Neural cell (in vitro differentiated cells): ENCODE results near the gene KATNIP. TPM values are rescaled to one million over a fixed set of nuclear protein-coding genes. Genes with fewer than 3 reads are reported as not detected.

Source experiments
- H2AFZ ChIP-seq: fragments of 200-600, 300-800 bp; sonication (generic), shearing (Covaris generic); 2 replicates; pipeline ENCODE4 v1.6.0; 2014; ENCODE audit warnings: low read depth, mild to moderate bottlenecking, antibody characterized with exemption, low read length, moderate library complexity
- H3F3A ChIP-seq: fragments of 200-600 bp; shearing (Covaris generic); 2 replicates; pipeline ENCODE4 v1.6.1; 2016; ENCODE audit warnings: mild to moderate bottlenecking, moderate library complexity, mixed read lengths, antibody characterized with exemption, low read length; ENCODE audit not compliant: insufficient read depth, poor library complexity, severe bottlenecking
- H3K27ac ChIP-seq: fragments of 200-600, 300-800 bp; sonication (generic), shearing (Covaris generic); 2 replicates; pipeline ENCODE4 v1.5.1; 2014; ENCODE audit warnings: mild to moderate bottlenecking, low read length, moderate library complexity
- H3K27me3 ChIP-seq: fragments of 300-800, 200-600 bp; sonication (generic), shearing (Covaris generic); 2 replicates; pipeline ENCODE4 v1.6.0; 2014; ENCODE audit warnings: mild to moderate bottlenecking, low read depth, low read length, moderate library complexity; ENCODE audit not compliant: insufficient read depth
- H3K36me3 ChIP-seq: fragments of 300-800, 200-600 bp; sonication (generic), shearing (Covaris generic); 2 replicates; pipeline ENCODE4 v1.5.1; 2014; ENCODE audit warnings: mild to moderate bottlenecking, antibody characterized with exemption, low read length, moderate library complexity; ENCODE audit not compliant: insufficient read depth
- H3K4me2 ChIP-seq: fragments of 300-800, 200-600 bp; sonication (generic), shearing (Covaris generic); 2 replicates; pipeline ENCODE4 v1.6.0; 2014; ENCODE audit warnings: mild to moderate bottlenecking, low read length
- H3K4me3 ChIP-seq: fragments of 300-800, 200-600 bp; sonication (generic), shearing (Covaris generic); 2 replicates; pipeline ENCODE4 v1.5.1; 2014; ENCODE audit warnings: mild to moderate bottlenecking, low read length, moderate library complexity
- H3K79me2 ChIP-seq: fragments of 200-600 bp; shearing (Covaris generic); replicated peaks from 2 replicates; pipeline ENCODE4 v1.6.0; 2014; ENCODE audit warnings: mild to moderate bottlenecking, low read length, moderate library complexity; ENCODE audit not compliant: insufficient read depth
- H3K9ac ChIP-seq: fragments of 300-800, 200-600 bp; sonication (generic), shearing (Covaris generic); 2 replicates; pipeline ENCODE4 v1.6.1; 2016; ENCODE audit warnings: mild to moderate bottlenecking, low read length, mixed read lengths
- H3K9me2 ChIP-seq: fragments of 200-600 bp; shearing (Covaris generic); 2 replicates; pipeline ENCODE4 v1.6.1; 2016; ENCODE audit warnings: mild to moderate bottlenecking, low read length, mixed read lengths; ENCODE audit not compliant: insufficient read depth
- H3K9me3 ChIP-seq: fragments of 200-600, 300-800 bp; sonication (generic), shearing (Covaris generic); 2 replicates; pipeline ENCODE4 v1.6.1; 2016; ENCODE audit warnings: mild to moderate bottlenecking, mixed run types, low read length, moderate library complexity, mixed read lengths
- H4K20me1 ChIP-seq: fragments of 200-600 bp; shearing (Covaris generic); 2 replicates; pipeline ENCODE4 v1.6.1; 2016; ENCODE audit warnings: mild to moderate bottlenecking, mixed run types; ENCODE audit not compliant: insufficient read depth
- EP300 ChIP-seq: fragments of 450-650 bp; conservative IDR thresholded peaks from 2 replicates; pipeline ENCODE4 v1.6.1; 2014; ENCODE audit warnings: antibody characterized with exemption, mild to moderate bottlenecking, moderate library complexity; ENCODE audit not compliant: poor library complexity, severe bottlenecking
- EZH2 ChIP-seq: fragments of 200-600, 300-800 bp; shearing (Covaris generic), sonication (generic); IDR thresholded peaks from 2 replicates; pipeline ENCODE4 v1.6.1; 2014; ENCODE audit warnings: antibody characterized with exemption, low read length, borderline replicate concordance, mild to moderate bottlenecking; ENCODE audit not compliant: insufficient read depth, poor library complexity, severe bottlenecking
- MXI1 ChIP-seq: fragments of 450-650 bp; conservative IDR thresholded peaks from 2 replicates; pipeline ENCODE4 v1.6.1; 2014; ENCODE audit warnings: antibody characterized with exemption, mild to moderate bottlenecking; ENCODE audit not compliant: poor library complexity, severe bottlenecking
- POLR2AphosphoS5 ChIP-seq: IDR thresholded peaks from 2 replicates; pipeline ENCODE4 v1.6.1; 2012
- RAD21 ChIP-seq: fragments of 450-650 bp; conservative IDR thresholded peaks from 2 replicates; pipeline ENCODE4 v1.6.1; 2014; ENCODE audit warnings: antibody characterized with exemption, mild to moderate bottlenecking, moderate library complexity
- SMC3 ChIP-seq: fragments of 450-650 bp; conservative IDR thresholded peaks from 2 replicates; pipeline ENCODE4 v1.6.1; 2014; ENCODE audit warnings: antibody characterized with exemption, mild to moderate bottlenecking, moderate library complexity; ENCODE audit not compliant: poor library complexity
- TAF1 ChIP-seq: IDR thresholded peaks from 2 replicates; pipeline ENCODE4 v1.6.1; 2012; ENCODE audit warnings: low read depth
- polyA plus RNA-seq: library from polyadenylated mRNA; depleted of rRNA; stranded (reverse); fragments of >200 nt; gene quantifications from 2 replicates; pipeline ENCODE4 v1.2.3, GENCODE V29; 2014
- TF ChIP-seq, protein P1 (sequence below): IDR thresholded peaks from 2 replicates; pipeline ENCODE4 v1.6.1; 2012; ENCODE audit warnings: borderline replicate concordance
- TF ChIP-seq, protein P2 (sequence below): fragments of 450-650 bp; IDR thresholded peaks from 2 replicates; pipeline ENCODE4 v1.5.1; 2014; ENCODE audit warnings: antibody characterized with exemption, mild to moderate bottlenecking, moderate library complexity; ENCODE audit not compliant: poor library complexity, severe bottlenecking

Gene KATNIP
- polyA plus RNA-seq, 1 donor from 2014 or later: 6.4 TPM

DNA sequence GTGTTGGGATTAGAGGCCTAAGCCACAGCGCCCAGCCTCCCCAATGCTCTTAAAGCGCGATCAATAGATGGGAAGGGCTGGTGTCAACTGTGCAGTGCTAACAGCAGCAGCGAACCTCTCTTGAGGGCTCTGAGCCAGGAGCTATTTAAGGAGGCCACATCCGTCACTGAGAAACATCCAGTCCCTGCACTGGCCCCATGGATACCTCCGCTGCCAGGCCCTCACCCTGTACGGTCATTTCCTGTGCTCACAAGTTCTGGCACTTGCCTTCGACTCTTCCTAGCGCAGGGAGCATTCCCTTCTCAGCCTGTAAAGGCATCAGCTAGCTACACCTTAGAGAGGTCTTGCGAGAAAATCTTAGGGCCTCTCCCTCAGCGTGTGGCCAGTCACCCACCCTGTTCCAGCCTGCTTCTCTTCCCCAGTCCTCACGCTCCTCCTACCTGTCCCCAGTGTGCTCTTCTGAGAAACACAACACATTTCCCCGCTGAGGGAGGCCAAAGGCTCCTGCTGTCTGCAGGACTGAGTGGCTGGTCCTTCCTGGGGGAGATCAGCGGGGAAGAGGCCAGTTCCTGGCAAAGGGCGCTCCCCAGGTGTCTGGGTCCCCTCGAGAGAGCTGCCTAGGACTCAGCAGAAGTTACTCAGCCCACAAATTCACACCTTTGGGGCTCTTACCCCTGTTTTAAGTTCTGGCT, 28.8 kb upstream of the KATNIP start:
- Histone ChIP-seq H3K4me2 (no peak overlapping the region), H3K9me2 (no peaks in the 10 kb centered on the region), H3K36me3 (no peaks in the 10 kb centered on the region), H3K27ac (no peak overlapping the region), H3F3A (no peaks in the 10 kb centered on the region), H3K27me3 (no peaks in the 10 kb centered on the region), H2AFZ (no peak overlapping the region), H4K20me1 (no peaks in the 10 kb centered on the region), H3K79me2 (no peaks in the 10 kb centered on the region), H3K9me3 (no peaks in the 10 kb centered on the region), H3K9ac (no peak overlapping the region), H3K4me3 (no peak overlapping the region)
- no peak for TF ChIP-seq EZH2
- TF ChIP-seq EP300: no peak
- no peak for TF ChIP-seq SMC3
- no peak for TF ChIP-seq POLR2AphosphoS5

DNA sequence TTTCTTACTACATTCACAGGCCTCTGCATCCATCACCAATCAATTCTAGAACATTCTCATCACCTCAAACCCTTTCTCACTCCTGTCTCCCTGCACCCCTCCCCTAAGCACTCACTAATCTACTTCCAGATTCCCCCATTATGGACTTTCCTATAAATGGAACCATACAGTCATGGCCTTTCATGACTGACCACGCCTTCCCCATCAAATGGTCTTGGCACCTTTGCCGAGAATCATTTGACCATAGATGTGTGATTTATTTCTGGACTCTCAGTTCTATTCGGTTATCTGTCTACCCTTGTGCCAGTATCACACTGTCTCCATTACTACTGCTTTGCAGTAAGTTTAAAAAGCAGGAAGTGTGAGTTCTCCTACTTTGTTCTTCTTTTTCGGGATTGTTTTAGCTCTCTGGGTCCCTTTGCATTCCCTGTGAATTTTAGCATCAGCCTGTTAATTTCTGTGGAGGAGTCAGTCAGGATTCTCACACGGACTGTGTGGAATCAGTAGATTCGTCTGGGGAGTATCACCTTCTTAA, 27.7 kb upstream of the KATNIP start:
- Histone ChIP-seq H3K4me2 (no peak overlapping the region), H3K79me2 (no peaks in the 10 kb centered on the region), H3K27ac (no peak overlapping the region), H3K36me3 (no peaks in the 10 kb centered on the region), H3K4me3 (no peak overlapping the region), H3K9ac (no peak overlapping the region), H3K27me3 (no peaks in the 10 kb centered on the region), H2AFZ (no peak overlapping the region), H3K9me2 (no peaks in the 10 kb centered on the region), H3F3A (no peaks in the 10 kb centered on the region), H3K9me3 (no peaks in the 10 kb centered on the region), H4K20me1 (no peaks in the 10 kb centered on the region)
- TF ChIP-seq, protein P1, sequence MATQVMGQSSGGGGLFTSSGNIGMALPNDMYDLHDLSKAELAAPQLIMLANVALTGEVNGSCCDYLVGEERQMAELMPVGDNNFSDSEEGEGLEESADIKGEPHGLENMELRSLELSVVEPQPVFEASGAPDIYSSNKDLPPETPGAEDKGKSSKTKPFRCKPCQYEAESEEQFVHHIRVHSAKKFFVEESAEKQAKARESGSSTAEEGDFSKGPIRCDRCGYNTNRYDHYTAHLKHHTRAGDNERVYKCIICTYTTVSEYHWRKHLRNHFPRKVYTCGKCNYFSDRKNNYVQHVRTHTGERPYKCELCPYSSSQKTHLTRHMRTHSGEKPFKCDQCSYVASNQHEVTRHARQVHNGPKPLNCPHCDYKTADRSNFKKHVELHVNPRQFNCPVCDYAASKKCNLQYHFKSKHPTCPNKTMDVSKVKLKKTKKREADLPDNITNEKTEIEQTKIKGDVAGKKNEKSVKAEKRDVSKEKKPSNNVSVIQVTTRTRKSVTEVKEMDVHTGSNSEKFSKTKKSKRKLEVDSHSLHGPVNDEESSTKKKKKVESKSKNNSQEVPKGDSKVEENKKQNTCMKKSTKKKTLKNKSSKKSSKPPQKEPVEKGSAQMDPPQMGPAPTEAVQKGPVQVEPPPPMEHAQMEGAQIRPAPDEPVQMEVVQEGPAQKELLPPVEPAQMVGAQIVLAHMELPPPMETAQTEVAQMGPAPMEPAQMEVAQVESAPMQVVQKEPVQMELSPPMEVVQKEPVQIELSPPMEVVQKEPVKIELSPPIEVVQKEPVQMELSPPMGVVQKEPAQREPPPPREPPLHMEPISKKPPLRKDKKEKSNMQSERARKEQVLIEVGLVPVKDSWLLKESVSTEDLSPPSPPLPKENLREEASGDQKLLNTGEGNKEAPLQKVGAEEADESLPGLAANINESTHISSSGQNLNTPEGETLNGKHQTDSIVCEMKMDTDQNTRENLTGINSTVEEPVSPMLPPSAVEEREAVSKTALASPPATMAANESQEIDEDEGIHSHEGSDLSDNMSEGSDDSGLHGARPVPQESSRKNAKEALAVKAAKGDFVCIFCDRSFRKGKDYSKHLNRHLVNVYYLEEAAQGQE: no peak
- no peak for TF ChIP-seq TAF1
- no peak for TF ChIP-seq EP300
- TF ChIP-seq EZH2: no peak
- no peak for TF ChIP-seq SMC3
- no peak for TF ChIP-seq POLR2AphosphoS5
- TF ChIP-seq, protein P2, sequence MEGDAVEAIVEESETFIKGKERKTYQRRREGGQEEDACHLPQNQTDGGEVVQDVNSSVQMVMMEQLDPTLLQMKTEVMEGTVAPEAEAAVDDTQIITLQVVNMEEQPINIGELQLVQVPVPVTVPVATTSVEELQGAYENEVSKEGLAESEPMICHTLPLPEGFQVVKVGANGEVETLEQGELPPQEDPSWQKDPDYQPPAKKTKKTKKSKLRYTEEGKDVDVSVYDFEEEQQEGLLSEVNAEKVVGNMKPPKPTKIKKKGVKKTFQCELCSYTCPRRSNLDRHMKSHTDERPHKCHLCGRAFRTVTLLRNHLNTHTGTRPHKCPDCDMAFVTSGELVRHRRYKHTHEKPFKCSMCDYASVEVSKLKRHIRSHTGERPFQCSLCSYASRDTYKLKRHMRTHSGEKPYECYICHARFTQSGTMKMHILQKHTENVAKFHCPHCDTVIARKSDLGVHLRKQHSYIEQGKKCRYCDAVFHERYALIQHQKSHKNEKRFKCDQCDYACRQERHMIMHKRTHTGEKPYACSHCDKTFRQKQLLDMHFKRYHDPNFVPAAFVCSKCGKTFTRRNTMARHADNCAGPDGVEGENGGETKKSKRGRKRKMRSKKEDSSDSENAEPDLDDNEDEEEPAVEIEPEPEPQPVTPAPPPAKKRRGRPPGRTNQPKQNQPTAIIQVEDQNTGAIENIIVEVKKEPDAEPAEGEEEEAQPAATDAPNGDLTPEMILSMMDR: no peak
- TF ChIP-seq RAD21: no peak
- TF ChIP-seq MXI1: no peak
